Left ventricle myocardium inferior (tissue), 1 donor: Measurements from ENCODE around the gene SNRNP200. TPM values are rescaled to one million over a fixed set of nuclear protein-coding genes. Genes with fewer than 3 reads are reported as not detected.
"Not testable (repeated sequence)": the region's sequence is repeated elsewhere in the genome, so short reads cannot be mapped to it uniquely, and the experiment has no call there.

Source experiments
- DNase-seq: peaks from one replicate; pipeline ENCODE4 v3.0.0-alpha.2; 2020
- H3K27ac ChIP-seq: fragments of 200-600 bp; replicated peaks from 2 replicates; pipeline ENCODE4 v1.8.0; 2021
- H3K27me3 ChIP-seq: fragments of 200-600 bp; 2 replicates; pipeline ENCODE4 v1.8.0; 2021; ENCODE audit warnings: low read depth
- H3K36me3 ChIP-seq: fragments of 200-600 bp; 2 replicates; pipeline ENCODE4 v1.8.0; 2021
- H3K4me1 ChIP-seq: fragments of 200-600 bp; 2 replicates; pipeline ENCODE4 v1.8.0; 2021
- H3K4me3 ChIP-seq: fragments of 200-600 bp; 2 replicates; pipeline ENCODE4 v1.8.0; 2021; ENCODE audit warnings: mild to moderate bottlenecking, moderate library complexity
- H3K9me3 ChIP-seq: fragments of 200-600 bp; replicated peaks from 2 replicates; pipeline ENCODE4 v1.8.0; 2021
- intact Hi-C: fragments of 100-400 bp; cut with micrococcal nuclease; formaldehyde crosslinking; loops from one replicate; pipeline ENCODE4 v1.11.0; 2022
- total RNA-seq: library from RNA; stranded (reverse); fragmentation: NEBNext Ultra II Directional; extraction: Animal tissue kit (Norgen Biotek cat#: 25700); gene quantifications from one replicate; pipeline ENCODE4 v1.2.1, GENCODE V29; 2021
- TF ChIP-seq, protein P1 (sequence below): fragments of 200-600 bp; IDR thresholded peaks from 2 replicates; pipeline ENCODE4 v1.8.0; 2021; ENCODE audit warnings: antibody characterized with exemption, mild to moderate bottlenecking, borderline replicate concordance
- donor health status: DM: no; HTN: yes; CAD: no; lungs with severe emphysema.

Gene SNRNP200
- total RNA-seq, 1 donor from 2014 or later: 54.8 TPM

DNA sequence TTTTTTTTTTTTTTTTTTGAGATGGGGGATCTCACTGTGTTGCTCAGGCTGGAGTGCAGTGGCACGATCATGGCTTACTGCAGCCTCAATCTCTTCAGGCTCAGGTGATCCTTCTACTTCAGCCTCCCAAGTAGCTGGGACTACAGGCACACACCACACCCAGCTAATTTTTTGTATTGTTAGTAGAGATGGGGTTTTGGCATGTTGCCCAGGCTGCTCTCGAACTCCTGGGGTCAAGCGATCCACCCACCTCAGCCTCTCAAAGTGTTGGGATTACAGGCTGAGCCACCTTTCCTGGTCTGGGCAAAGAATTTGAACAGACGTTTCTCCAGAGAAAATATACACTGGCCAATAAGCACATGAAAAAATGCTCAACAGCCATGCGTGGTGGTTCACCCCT, 2.9 kb upstream of the SNRNP200 start:
- Histone ChIP-seq H3K36me3 (peaks cover 12% of the 10 kb centered on the region), H3K4me1 (peaks cover 35% of the 10 kb centered on the region), H3K27ac (no peak overlapping the region), H3K9me3 (no peaks in the 10 kb centered on the region), H3K27me3 (no peaks in the 10 kb centered on the region), H3K4me3 (no peak overlapping the region)
- intact Hi-C loops: no loop called here
- DNase-seq: no peak
- TF ChIP-seq, protein P1, sequence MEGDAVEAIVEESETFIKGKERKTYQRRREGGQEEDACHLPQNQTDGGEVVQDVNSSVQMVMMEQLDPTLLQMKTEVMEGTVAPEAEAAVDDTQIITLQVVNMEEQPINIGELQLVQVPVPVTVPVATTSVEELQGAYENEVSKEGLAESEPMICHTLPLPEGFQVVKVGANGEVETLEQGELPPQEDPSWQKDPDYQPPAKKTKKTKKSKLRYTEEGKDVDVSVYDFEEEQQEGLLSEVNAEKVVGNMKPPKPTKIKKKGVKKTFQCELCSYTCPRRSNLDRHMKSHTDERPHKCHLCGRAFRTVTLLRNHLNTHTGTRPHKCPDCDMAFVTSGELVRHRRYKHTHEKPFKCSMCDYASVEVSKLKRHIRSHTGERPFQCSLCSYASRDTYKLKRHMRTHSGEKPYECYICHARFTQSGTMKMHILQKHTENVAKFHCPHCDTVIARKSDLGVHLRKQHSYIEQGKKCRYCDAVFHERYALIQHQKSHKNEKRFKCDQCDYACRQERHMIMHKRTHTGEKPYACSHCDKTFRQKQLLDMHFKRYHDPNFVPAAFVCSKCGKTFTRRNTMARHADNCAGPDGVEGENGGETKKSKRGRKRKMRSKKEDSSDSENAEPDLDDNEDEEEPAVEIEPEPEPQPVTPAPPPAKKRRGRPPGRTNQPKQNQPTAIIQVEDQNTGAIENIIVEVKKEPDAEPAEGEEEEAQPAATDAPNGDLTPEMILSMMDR: no peak

DNA sequence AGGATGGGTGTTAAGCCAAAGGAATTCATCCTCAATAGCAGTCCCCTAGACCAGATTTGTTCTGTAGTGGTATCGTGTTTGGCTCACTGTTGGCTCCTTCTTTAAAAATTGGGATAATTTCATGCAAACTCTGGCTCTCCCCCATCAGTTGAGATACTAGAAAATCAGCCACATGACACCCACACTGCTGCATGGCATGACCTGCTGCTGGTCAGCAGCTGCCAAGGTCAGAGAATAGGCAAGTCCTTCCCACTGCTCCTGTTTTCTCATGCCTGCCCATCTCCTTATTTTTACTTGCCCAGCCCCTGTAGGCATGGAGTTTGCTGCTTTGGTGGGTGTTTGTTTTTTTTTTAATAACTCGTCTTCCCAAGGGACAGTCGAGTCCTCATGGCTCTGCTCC, 1.0 kb upstream of the SNRNP200 start:
- intact Hi-C loops: no loop called here
- DNase-seq: no peak
- Histone ChIP-seq H3K4me1 (peaks cover 45% of the 10 kb centered on the region), H3K27me3 (no peaks in the 10 kb centered on the region), H3K4me3 (peak overlapping the region; percentile 91), H3K27ac (peak overlapping the region; percentile 91), H3K9me3 (no peaks in the 10 kb centered on the region), H3K36me3 (peaks cover 30% of the 10 kb centered on the region)
- TF ChIP-seq, protein P1: no peak

GRCh38 chr2:96305979-96306308, 598 bp upstream of the SNRNP200 start:
- TF ChIP-seq, protein P1: no peak
- Histone ChIP-seq H3K4me1 (peaks cover 45% of the 10 kb centered on the region), H3K36me3 (peaks cover 35% of the 10 kb centered on the region), H3K4me3 (peak overlapping the region; percentile 91), H3K27me3 (no peaks in the 10 kb centered on the region), H3K27ac (peak overlapping the region; percentile 91), H3K9me3 (no peaks in the 10 kb centered on the region)
- no peak for DNase-seq
- intact Hi-C loops: no loop called here

DNA sequence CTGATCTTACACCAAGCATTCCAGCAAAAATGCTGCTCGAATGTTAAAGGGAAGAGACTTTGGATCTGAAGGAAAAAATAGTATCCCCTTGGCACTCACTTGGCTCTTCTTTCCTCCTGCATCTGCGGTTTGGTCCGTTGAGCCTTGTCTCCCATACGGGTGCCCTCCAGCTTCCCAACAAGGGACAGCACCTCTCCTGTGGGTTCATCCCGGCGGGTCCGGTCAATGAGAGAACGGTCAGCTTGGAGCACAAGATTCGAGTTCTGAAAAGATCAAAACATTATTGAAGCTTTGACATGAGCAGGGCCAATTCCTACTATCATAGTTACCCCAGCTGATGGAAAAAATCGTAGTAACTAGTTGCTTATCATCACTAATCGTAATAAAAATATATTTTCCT, 740 bp downstream of the SNRNP200 start:
- TF ChIP-seq, protein P1: no peak
- H3K4me1 ChIP-seq: peaks cover 45% of the 10 kb centered on the region

DNA sequence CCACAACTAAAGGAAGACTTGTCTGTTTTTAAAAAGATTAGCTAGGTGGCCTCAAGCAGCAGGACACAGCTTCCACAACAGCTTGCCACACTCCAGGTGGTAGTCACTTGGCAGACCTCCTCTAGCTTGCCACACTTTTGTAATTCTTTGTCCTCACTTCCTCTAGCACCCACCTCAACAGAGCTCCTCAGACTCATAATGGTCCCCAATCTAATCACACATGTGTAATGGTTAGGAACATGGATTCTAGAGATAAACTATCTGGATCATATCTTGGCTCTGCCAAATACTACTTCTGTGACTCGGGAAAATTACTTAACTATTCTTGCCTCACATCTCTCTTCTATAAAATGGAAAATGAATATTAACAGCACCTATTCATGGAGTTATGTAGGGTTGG, 3.5 kb downstream of the SNRNP200 start:
- Histone ChIP-seq H3K4me3 (no peak overlapping the region), H3K27me3 (no peaks in the 10 kb centered on the region), H3K9me3 (no peaks in the 10 kb centered on the region), H3K27ac (no peak overlapping the region), H3K36me3 (peaks cover 75% of the 10 kb centered on the region), H3K4me1 (peaks cover 45% of the 10 kb centered on the region)
- intact Hi-C loops: no loop called here
- TF ChIP-seq, protein P1: no peak
- no peak for DNase-seq

More for the DNA sequence above, 740 bp downstream of the SNRNP200 start:
- intact Hi-C loops: no loop called here
- H3K36me3 ChIP-seq: peaks cover 48% of the 10 kb centered on the region
- no peaks in the 10 kb centered on the region for H3K9me3 ChIP-seq
- no peak for DNase-seq
- peak overlapping the region; percentile 91 for H3K4me3 ChIP-seq
- no peaks in the 10 kb centered on the region for H3K27me3 ChIP-seq
- peak overlapping the region; percentile 91 for H3K27ac ChIP-seq

DNA sequence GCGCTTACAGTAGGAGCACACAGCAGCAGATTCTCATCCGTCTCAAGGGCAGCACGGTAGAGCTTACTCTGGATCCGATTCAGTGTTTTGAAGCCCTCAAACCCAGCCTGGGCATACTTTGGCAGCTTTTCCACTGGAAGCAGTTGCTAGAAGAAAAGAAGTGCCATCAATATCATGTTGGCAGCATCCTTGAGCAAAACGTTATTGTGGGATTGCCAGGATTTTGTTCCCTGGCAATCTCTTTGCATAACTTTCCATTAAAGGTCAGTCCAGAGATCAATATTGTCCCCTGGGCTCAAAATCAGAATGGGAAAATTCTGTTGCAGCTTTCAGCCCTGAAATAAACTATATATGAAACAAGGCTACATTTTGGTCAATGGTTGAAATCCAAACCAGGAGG, 8.4 kb downstream of the SNRNP200 start:
- Histone ChIP-seq H3K36me3 (peaks cover 100% of the 10 kb centered on the region), H3K27ac (no peak overlapping the region), H3K4me1 (peaks cover under 1% of the 10 kb centered on the region), H3K27me3 (no peaks in the 10 kb centered on the region), H3K4me3 (no peak overlapping the region), H3K9me3 (no peaks in the 10 kb centered on the region)
- intact Hi-C loops: no loop called here
- no peak for DNase-seq
- TF ChIP-seq, protein P1: no peak

DNA sequence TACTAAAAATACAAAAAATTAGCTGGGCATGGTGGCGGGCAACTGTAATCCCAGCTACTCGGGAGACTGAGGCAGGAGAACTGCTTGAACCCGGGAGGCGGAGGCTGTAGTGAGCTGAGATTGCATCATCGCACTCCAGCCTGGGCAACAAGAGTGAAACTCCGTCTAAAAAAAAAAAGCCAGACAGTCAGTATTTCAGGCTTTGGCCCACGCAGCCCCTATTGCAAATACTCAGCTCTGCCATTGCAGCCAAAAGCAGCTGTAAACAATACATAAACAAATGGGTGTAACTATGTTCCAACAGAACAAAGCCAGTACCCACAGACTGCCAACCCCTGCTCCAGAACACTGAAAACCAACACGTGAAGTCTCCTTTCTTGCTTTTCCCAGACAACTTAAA, 11.1 kb downstream of the SNRNP200 start:
- H3K4me1 ChIP-seq, H3K27me3 ChIP-seq, DNase-seq, H3K9me3 ChIP-seq, H3K4me3 ChIP-seq, H3K27ac ChIP-seq, intact Hi-C loops: not testable (repeated sequence)
- H3K36me3 ChIP-seq: peaks cover 100% of the 10 kb centered on the region
